ENCODE measurements around the gene POP7.
"Not testable (repeated sequence)": the region's sequence is repeated elsewhere in the genome, so short reads cannot be mapped to it uniquely, and the experiment has no call there.

The POP7 gene

DNA sequence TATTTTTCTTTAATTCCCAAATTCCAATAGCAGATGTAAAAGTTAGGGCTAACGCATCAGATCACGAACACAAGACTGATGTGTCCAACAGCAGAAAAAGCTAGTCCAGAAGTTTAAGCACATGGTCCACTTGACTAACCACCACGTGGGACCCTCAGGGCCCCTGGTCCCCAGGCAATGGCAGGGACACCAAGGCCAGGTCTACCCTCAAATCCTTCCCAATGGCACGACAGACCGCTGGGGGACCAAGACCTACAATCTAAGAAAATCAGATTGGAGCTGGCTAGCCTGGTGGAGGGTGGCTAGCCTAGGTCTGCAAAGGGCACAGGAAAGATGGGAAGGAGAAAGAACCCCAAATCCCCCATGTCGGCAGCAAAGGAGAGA lies 13.4 kb upstream of the POP7 start:
- no peak for DNase-seq

DNA sequence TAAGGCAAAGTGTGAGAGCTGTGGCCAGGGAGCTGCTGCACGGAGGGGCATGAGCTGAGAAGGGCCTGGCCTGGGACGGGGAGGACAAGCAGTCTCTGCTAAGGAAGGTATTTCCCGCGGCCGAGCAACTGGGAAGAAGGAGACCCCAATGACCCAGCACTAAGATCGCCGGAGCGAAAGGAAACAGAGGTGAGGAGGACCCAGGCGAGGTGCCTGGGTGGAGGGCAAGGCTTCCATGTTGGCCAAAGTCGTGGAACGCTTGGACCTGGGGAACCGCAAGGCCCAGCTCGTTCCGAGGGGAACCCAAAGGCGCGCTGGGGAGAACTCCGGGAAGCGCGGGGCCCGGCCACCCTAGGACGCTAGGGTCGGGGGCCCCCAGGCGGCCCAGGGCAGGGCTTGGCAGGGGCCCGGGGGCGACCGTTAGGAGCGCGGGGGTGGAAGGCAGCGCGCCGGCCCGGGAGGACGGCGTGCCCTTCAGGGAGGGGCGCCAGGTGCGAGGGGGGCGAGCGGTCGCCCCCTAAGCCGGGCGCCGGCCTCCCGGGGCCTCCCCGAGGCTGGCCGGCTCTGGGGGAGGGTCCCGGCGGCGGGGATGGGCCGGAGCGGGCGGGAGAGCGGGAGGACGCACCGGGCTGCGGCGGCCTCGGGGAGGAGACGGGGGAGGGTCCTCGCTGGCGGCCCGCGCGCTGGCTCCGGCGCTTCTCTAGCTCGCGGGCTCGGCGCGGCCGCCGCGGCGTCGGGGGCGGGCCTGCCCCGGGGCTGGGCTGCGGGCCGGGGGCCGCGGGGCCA lies 12.4 kb upstream of the POP7 start:
- no peak for DNase-seq

- DNase-seq, result peak; percentile 82
Observed at GRCh38 chr7:100694098-100694745, 11.7 kb upstream of the POP7 start, which contains the start of gene GIGYF1. TSS of gene GIGYF1 (minus strand) at chr7:100694250. CDS start at chr7:100688238, 6,012 bp downstream.

GRCh38 chr7:100696123-100696521 lies 9.8 kb upstream of the POP7 start:
- DNase-seq, result no peak

DNA sequence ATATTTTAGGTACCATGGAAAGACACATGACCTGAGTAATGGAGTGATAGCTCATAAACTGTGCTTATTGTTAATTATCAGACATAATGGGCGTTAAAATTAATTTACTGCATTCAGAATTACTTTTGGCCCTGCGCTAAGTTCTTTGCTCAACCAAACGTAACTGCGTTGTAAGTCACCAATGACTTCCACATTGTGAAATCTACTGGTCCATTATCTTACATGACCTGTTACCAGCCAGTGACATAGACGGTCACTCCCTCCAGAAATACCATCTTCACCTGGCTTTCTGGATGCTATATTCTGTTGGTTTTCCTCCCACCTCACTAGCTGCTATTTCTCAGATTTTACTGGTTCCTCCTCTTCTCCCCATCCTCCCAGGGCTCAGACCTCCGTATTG lies 6.9 kb upstream of the POP7 start:
- no peak for DNase-seq

GRCh38 chr7:100701089-100701488 lies 4.8 kb upstream of the POP7 start:
- DNase-seq, result not testable (repeated sequence)

DNA sequence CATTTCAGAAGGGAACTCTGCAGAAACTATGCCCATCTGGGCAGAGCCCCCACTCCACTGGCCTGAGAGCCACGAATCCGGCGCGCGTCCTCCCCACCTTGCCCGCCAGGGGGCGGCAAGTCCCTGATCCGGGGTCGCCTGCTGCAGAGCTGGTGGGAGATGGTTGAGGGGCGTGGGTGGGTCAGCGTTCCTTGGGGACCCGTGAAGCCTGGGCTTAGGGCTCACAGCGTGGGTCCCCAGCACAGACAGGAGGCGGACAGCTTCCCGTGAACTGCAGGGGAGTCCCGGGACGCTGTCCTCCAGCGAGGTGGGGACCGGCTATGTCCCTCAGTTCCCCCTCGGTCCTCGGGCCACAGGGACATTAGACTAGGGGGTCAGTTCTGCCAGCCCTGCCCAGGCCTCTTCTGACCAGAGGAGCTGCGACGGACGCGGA lies 585 bp upstream of the POP7 start:
- peak; percentile 90 for DNase-seq

DNA sequence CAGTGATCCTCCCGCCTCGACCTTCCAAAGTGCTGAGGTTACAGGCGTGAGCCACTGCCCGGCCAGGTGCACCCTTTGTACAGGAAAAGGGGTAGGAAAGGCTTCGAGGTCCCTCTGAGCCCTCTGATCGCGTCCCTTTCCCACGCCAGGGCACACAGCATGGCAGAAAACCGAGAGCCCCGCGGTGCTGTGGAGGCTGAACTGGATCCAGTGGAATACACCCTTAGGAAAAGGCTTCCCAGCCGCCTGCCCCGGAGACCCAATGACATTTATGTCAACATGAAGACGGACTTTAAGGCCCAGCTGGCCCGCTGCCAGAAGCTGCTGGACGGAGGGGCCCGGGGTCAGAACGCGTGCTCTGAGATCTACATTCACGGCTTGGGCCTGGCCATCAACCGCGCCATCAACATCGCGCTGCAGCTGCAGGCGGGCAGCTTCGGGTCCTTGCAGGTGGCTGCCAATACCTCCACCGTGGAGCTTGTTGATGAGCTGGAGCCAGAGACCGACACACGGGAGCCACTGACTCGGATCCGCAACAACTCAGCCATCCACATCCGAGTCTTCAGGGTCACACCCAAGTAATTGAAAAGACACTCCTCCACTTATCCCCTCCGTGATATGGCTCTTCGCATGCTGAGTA lies 871 bp downstream of the POP7 start:
- no peak for DNase-seq

DNA sequence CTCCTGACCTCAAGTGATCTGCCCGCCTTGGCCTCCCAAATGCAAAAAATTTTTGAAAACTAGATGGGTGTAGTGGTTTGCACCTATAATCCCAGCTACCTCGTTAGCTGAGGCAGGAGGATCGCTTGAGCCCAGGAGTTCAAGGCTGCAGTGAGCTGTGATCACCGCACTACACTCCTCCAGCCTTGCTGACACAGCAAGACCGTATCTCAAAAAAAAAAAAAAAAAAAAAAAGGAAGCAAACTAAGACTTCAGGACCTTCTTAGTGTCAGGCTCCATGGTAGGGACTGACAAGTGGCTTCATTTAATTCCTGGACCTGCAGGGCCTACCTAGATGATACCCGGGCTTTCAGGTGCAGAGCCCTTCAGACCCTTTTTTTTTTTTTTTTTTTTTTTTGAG lies 2.5 kb downstream of the POP7 start:
- DNase-seq, result no peak

DNA sequence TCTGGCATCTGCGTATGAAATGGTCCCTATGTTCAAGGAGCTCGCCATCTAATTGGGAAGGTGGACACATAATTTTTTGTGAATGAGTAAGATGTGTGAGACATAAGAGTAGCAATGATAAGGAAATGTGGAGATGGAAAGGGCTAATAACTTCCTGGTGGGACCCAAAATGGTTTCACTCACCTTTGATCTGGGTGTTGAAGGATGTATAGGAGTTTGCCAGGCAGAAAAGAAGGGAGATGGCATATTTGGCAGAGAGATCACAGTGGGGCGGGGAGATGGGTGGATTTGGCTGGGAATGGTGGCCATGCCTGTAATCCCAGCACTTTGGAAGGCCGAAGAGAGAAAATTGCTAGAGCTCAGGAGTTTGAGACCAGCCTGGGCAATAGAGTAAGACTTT lies 4.5 kb downstream of the POP7 start:
- DNase-seq, result no peak

- DNase-seq, result no peak
Observed at GRCh38 chr7:100711369-100711768, 5.4 kb downstream of the POP7 start.

DNA sequence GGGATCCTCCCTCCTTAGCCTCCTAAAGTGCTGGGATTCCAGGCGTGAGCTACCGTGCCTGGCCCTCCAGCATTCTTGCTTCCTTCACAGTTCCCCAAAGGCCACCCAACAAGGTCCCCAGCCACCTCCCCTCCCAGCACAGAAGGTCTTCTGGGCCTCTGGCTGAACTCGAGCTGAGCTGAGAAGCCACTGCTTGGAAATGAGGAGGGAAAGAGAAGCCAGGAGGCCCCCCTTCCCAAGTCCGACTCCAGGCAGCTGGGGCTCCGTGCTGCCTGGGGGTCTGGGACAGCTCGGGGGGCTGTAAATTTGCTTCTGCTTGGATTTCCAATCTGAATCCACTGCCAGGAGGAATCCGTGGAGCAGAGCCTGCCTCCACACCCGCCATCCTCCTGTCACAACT lies 8.8 kb downstream of the POP7 start:
- DNase-seq, result no peak

DNA sequence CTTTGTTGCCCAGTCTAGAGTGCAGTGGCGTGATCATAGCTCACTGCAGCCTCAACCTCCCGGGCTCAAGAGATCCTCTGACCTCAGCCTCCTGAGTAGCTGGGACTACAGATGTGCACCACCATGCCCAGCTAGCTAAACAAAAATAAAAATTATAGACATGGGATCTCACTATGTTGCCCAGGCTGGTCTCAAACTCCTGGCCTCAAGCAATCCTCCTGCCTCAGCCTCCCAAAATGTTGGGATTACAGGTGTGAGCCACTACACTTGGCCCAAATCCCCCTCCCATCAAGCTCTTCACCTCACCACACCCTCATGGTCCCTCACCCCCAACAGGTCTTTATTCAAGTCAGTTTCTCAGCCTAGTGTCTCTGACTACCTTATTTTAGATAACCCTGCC lies 11.2 kb downstream of the POP7 start:
- not testable (repeated sequence) for DNase-seq

DNA sequence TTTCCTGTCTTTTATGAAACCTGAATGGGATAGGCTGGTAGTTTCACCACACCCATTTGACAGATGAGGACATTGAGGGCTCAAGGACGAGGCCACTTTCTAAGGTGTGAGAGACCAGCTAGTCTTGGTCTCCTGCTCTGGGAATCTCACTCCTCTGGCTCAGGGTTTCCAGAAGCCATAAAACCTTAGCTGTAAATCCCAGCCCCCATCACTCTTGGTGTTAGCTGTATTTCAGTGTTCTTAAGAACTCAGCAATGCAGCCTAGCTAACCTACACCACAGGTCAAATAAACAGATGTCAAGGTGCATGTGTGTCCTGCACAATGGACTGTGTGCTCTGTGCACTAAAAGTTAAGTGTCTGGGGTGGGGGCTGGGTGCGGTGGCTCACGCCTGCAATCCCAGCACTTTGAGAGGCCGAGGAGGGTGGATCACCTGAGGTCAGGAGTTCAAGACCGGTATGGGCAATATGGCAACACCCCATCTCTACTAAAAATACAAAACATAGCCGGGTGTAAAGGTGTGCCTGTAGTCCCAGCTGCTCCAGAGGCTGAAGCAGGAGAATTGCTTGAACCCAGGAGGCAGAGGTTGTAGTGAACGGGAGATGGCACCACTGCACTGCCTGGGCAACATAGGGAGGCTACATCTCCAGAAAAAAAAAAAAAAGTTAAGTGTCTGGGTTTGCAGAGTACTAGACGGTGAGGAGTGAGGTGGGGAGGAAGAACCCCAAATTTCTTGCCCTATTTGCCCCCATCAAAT lies 13.8 kb downstream of the POP7 start:
- no peak for DNase-seq

- DNase-seq, result no peak
Observed at GRCh38 chr7:100720279-100720670, 14.4 kb downstream of the POP7 start, which contains the start of gene EPO. TSS of gene EPO (plus strand) at chr7:100720468. CDS start at chr7:100720981, 513 bp downstream.

DNA sequence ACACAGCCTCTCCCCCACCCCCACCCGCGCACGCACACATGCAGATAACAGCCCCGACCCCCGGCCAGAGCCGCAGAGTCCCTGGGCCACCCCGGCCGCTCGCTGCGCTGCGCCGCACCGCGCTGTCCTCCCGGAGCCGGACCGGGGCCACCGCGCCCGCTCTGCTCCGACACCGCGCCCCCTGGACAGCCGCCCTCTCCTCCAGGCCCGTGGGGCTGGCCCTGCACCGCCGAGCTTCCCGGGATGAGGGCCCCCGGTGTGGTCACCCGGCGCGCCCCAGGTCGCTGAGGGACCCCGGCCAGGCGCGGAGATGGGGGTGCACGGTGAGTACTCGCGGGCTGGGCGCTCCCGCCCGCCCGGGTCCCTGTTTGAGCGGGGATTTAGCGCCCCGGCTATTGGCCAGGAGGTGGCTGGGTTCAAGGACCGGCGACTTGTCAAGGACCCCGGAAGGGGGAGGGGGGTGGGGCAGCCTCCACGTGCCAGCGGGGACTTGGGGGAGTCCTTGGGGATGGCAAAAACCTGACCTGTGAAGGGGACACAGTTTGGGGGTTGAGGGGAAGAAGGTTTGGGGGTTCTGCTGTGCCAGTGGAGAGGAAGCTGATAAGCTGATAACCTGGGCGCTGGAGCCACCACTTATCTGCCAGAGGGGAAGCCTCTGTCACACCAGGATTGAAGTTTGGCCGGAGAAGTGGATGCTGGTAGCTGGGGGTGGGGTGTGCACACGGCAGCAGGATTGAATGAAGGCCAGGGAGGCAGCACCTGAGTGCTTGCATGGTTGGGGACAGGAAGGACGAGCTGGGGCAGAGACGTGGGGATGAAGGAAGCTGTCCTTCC lies 15.0 kb downstream of the POP7 start:
- no peak for DNase-seq

DNA sequence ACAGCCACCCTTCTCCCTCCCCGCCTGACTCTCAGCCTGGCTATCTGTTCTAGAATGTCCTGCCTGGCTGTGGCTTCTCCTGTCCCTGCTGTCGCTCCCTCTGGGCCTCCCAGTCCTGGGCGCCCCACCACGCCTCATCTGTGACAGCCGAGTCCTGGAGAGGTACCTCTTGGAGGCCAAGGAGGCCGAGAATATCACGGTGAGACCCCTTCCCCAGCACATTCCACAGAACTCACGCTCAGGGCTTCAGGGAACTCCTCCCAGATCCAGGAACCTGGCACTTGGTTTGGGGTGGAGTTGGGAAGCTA lies 15.5 kb downstream of the POP7 start:
- no peak for DNase-seq

DNA sequence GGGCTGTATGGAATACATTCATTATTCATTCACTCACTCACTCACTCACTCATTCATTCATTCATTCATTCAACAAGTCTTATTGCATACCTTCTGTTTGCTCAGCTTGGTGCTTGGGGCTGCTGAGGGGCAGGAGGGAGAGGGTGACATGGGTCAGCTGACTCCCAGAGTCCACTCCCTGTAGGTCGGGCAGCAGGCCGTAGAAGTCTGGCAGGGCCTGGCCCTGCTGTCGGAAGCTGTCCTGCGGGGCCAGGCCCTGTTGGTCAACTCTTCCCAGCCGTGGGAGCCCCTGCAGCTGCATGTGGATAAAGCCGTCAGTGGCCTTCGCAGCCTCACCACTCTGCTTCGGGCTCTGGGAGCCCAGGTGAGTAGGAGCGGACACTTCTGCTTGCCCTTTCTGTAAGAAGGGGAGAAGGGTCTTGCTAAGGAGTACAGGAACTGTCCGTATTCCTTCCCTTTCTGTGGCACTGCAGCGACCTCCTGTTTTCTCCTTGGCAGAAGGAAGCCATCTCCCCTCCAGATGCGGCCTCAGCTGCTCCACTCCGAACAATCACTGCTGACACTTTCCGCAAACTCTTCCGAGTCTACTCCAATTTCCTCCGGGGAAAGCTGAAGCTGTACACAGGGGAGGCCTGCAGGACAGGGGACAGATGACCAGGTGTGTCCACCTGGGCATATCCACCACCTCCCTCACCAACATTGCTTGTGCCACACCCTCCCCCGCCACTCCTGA lies 16.7 kb downstream of the POP7 start:
- DNase-seq, result no peak

GRCh38 chr7:100723732-100724275 lies 17.9 kb downstream of the POP7 start:
- no peak for DNase-seq

DNA sequence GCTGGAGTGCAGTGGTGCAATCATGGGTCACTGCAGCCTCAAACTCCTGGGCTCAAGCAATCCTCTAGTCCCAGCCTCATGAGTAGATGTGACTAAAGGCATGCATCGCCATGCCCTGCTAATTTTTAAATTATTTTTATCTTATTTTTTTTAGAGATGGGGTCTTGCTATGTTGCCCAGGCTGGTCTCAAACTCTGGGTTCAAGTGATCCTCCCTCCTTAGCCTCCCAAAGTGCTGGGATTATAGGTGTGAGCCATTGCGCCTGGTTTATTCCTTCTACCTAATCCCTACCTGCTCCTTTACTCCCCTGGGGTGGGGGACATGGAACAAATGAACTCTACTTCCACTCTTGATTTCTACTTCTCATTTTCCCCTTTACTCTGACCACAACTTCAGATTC lies 18.4 kb downstream of the POP7 start:
- DNase-seq, result not testable (repeated sequence)
